GM18499 (cell line): ENCODE data around the gene HERC4.
"Not testable (repeated sequence)": the region's sequence is repeated elsewhere in the genome, so short reads cannot be mapped to it uniquely, and the experiment has no call there.

ENCODE experiments used
- ATAC-seq: cut with Tn5 transposase; IDR thresholded peaks from one replicate; pipeline ENCODE4 v1.9.1; 2021; ENCODE audit warnings: moderate number of reproducible peaks; ENCODE audit not compliant: insufficient read depth, unreplicated experiment

Gene HERC4

DNA sequence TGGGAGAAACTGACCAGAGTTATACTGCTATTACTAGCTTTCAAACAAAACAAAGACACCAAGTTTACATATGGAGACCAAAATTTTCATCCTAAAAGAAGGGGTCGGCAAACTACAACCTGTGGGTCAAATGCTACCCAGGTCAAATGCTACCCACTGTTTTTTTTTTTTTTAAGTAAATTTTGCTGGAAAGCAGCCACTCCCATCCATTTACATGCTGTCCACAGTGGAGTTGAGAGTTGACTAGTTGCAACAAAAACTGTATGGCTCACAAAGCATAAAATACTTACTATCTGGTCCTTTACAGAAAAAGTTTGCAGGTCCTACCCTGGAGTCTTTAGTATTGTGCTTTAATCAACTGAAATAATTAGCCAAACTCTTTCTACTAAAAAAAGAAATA lies 99.2 kb downstream of the HERC4 start:
- no peak for ATAC-seq

DNA sequence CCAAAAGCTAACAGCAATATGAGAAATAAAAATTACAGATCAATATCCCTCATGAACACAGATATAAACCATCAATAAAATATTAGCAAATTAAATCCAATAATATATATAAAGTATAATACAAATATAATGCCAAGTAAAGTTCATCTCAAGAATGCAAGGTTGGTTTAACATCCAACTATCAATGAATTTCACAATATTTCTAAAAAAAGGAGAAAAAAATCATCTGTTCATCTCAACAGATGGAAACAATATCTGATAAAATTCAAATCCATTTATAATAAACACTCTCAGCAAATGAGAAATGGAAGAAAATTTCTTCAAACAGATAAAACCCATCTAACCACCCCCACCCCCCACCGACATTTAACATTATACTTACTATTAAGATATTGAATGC lies 103.8 kb downstream of the HERC4 start:
- no peak for ATAC-seq

- ATAC-seq: no peak
Measured at GRCh38 chr10:67969875-67970274, 105.2 kb downstream of the HERC4 start.

- ATAC-seq: not testable (repeated sequence)
Measured at GRCh38 chr10:67966035-67966434, 109.0 kb downstream of the HERC4 start.

GRCh38 chr10:67965456-67965855 lies 109.6 kb downstream of the HERC4 start:
- no peak for ATAC-seq

DNA sequence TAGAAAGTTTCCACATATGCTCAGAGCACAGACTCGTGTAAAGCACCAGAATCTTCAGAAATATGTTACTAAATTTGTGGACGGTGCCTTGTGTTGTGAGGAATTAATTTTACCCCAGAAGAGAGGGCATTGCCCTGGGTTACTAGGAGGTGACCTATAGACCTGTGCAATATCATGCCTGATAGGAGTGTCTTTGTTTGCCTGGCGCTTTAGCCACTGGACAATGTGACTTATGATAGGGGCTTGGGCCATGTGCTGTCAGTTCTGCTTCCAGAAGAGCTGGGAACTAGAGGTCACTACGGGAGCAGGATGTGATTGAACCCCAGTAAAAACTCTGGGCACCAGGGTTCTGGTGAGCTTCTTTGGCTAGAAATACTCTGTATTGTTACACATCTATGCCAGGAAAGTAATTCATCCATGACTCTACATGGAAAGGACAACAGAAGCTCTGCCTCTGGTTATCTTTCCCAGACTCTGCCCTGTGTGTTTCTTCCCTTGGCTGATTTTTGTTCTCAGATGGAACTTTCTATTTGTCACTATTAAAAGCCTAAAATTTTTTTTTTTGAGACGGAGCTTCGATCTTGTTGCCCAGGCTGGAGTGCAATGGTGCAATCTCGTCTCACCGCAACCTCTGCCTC lies 115.1 kb downstream of the HERC4 start:
- ATAC-seq: no peak

GRCh38 chr10:67955614-67956013 lies 119.5 kb downstream of the HERC4 start:
- no peak for ATAC-seq

GRCh38 chr10:67943917-67944316 lies 131.2 kb downstream of the HERC4 start:
- ATAC-seq: no peak

DNA sequence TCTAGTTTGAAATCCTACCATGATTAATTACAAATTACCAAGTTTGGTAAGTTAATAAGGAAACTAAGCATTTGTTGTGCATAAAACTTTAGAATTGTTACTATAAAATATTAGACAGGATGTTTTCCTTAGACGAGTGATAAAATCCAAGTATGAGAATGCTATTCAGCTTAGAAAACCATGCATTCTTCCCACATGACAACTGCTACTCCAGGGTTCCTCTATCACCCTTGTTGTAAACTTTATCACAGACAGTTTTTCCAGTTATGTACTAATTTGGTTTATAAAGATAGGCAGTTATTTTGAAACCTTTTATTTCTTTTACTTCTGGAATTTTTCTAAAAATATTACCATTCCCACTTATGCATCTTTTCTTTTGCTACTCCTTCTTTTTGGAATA lies 138.7 kb downstream of the HERC4 start:
- ATAC-seq: no peak

DNA sequence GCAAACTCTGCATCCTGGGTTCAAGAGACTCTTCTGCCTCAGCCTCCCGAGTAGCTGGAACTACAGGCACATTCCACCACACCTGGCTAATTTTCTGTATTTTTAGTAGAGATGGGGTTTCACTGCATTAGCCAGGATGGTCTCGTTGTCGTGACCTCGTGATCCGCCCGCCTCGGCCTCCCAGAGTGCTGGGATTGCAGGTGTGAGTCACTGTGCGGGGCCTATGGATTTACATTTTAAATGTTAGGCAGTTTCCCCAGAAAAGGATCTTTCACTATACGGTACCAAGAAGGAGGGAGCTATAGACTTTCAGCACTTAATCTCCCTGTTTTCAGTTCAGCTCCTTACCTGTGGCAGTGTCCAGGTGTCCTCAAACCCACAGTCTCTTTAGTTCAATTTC lies 139.9 kb downstream of the HERC4 start:
- ATAC-seq: no peak

DNA sequence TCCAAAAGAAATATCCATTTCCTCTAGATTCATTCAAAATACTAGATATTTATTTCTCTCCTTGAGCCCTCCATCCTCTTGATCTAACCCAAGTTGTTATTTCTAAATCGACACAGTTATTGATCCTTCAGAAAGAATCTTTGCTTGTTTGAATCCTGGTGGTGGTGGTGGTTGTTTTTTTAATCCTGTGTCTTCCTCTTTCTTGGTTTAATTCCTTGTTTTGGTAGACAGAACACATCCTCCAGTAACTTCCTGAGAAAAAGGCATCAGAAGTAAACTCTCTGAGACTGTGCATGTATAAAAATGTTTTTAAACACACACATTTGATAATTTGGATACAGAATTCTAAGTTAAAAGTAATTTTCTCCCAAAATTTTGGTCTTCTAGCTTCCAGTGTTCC lies 140.7 kb downstream of the HERC4 start:
- no peak for ATAC-seq

DNA sequence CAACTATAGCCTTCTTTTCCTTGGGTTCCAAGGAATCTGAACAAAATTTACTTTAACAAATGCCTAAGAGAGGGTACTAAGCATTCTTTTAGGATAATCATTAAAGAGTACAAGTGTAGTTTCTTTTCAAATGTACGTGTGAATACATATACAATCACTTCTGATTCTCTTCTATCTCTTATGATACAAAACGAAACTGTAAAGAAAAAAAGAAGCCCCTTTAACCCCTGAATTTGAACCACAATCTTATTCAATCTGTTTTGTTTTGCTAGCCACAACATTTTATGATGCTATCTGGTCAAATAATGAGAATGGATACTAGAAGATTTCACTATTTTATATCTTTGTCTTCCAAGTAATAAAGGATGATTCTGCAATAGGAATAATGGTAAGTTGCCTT lies 141.9 kb downstream of the HERC4 start:
- no peak for ATAC-seq

DNA sequence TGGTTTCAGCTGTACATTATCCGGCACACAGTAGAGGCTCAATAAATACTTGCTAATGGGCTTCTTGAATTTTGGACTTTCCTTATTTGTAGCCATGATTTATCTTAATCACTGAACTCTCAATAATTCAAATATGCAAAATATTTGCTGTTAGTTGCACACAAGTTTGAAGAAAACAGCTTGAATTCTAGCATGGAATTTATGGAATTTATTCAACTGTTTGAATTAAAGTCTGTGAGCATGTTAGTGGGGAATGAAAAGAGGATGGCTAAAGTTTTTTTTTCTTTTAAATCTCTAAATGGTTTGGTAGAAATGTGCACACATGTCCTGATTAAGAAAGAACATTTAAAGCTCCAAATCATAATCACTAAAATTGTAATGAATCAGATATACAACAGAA lies 148.1 kb downstream of the HERC4 start:
- no peak for ATAC-seq

DNA sequence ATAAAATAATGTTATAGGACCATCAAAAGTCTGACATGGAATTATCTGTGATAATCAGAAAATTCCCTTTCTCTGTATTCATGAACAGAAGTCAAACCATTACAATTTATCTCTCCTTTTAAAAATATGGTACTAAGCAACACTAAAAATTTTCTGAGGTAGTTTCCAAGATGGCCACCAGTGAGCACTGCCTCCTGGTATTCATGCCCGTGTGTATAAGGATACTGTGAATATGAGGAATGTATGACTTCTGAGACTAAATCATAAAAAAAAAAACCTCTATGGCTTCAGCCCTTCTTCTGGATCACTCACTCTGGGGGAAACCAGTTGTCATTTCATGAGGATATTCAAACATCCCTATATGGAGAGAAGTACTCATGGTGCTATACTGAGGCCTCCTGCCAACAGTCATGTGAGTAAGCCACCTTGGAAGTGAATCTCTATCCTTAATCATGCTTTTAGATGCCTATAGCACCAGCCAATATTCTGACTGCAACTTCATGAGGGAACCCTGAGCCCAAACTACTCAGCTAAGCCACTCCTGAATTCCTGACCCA lies 149.6 kb downstream of the HERC4 start:
- no peak for ATAC-seq

DNA sequence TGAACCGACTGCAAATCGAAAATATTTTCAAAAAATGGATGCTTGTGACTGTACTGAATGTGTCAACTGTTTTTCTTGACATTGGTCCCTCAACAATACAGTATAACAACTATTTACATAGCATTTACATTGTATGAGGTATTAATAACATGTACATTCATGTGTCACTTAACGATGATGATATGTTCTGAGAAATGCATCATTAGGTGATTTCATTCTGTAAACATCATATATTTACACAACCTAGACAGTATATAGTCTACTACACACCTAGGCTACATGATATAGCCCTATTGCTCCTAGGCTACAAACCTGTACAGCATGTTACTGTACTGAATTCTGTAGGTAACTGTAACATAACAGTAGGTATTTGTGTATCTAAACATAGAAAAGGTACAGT lies 150.9 kb downstream of the HERC4 start:
- ATAC-seq: no peak

GRCh38 chr10:67923551-67923950 lies 151.5 kb downstream of the HERC4 start:
- no peak for ATAC-seq

DNA sequence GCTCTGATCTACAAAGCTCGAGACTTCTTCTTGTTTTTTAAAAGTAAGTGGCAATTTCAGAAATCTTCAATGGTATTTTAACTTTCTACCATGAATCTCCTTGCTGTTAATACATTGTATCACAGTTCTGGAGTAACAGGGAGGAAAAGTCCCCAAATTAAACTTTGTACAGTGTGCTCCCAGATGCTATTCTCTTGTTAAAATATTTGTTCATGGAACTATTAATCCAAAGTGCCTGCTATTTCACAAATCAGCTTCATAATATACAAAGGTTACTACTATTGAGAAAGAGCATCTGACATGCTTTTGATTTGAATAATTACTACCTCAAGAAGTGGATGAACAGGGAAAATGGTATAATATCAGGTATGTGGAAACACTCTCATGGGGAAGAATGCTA lies 154.0 kb downstream of the HERC4 start:
- ATAC-seq: no peak

DNA sequence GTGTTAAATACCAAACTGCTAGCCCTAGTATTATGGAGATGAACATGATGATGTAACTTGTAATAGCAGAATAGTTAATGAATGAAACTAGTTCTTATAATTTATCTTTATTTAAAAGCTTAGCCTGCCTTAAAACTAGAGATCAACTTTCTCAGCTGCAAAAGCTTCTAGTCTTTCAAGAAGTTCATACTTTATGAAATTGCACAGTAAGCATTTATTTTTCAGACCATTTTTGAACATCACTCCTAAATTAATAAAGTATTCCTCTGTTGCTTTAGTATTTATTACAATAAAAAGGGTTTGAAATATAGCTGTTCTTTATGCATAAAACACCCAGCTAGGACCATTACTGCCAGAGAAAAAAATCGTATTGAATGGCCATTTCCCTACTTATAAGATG lies 157.4 kb downstream of the HERC4 start:
- no peak for ATAC-seq

DNA sequence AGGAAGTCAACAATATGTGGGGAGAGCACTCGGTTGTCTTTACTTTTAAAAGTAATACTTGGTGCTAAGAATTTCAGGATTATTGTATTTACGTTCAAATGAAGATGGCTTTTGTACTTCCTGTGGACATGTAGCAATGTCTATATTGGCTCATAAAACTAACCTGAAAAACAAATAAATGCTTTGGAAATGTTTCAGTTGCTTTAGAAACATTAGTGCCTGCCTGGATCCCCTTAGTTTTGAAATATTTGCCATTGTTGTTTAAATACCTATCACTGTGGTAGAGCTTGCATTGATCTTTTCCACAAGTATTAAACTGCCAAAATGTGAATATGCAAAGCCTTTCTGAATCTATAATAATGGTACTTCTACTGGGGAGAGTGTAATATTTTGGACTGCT lies 157.9 kb downstream of the HERC4 start:
- ATAC-seq: no peak

- no peak for ATAC-seq
Measured at GRCh38 chr10:67914777-67915340, 160.2 kb downstream of the HERC4 start.

- no peak for ATAC-seq
Measured at GRCh38 chr10:67912331-67912946, 162.6 kb downstream of the HERC4 start.

DNA sequence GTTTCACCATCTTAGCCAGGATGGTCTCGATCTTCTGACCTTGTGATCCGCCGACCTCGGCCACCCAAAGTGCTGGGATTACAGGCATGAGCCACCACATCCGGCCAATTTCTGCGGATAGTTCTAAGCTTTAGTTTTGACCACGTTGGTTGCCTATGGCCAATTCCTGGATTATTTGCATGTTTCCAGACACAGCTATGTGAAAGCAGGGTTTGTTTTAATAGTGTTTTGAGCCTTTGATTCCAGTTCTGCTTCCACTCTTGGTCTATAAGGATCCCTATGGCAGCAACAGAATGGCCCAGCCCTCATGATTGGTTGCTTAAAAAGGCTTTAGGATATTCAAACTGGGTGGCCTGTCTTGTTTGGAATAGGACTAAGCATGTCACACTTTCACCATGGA lies 171.5 kb downstream of the HERC4 start:
- no peak for ATAC-seq
